HG03139 (cell line): Measurements from ENCODE around the gene TLX2.
"Not testable (repeated sequence)": the region's sequence is repeated elsewhere in the genome, so short reads cannot be mapped to it uniquely, and the experiment has no call there.

Experiments used
- ATAC-seq: cut with Tn5 transposase; IDR thresholded peaks from one replicate; pipeline ENCODE4 v1.9.1; 2021; ENCODE audit not compliant: unreplicated experiment

TLX2 gene

DNA sequence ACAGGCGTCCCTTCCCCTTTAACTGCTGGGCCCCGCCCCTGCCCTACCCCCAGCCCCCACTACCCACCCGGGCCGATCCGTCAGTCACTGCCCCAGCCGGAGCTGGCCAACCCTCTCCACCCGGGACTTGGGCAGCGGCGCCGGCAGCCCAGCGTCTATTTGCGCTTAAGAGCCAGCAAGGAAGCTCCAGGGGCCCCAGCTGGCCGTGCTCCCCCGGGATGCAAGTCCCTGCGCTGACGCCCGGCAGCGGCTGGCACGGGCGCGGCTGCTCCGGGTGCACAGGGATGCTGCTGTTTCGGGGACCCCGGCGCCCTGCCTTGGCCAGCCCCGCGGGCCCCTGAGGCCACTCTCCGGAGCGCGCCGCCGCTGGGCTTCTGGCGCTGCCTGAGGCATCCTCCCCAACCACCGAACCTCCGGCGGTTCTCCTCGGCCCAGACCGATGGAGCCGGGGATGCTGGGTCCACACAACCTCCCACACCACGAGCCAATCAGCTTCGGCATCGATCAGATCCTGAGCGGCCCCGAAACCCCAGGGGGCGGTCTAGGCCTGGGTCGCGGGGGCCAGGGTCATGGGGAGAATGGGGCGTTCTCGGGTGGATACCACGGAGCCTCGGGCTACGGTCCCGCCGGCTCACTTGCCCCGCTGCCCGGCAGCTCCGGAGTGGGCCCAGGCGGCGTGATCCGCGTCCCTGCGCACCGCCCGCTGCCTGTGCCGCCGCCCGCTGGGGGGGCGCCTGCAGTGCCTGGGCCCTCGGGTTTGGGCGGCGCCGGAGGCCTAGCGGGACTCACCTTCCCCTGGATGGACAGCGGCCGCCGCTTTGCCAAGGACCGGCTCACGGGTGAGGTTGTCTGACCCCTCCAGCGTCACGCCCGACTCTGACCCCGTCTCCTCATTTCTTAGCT, at the start of gene TLX2:
Gene TLX2, plus strand, starts transcription at position 83 of the 903 bp plus-strand sequence. Its CDS starts 357 bp downstream, at position 440.
- ATAC-seq = no peak

DNA sequence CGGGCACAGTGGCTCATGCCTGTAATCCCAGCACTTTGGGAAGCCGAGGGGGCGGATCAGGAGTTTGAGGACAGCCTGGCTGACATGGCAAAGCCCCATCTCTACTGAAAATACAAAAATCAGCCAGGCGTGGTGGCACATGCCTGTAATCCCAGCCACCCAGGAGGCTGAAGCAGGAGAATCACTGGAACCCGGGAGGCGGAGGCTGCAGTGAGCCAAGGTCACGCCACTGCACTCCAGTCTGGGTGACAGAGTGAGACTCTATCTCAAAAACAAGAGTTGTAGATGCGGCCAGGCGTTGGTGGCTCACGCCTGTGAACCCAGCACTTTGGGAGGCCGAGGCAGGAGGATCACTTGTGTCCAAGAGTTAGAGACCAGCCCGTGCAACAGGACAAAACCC, 43.5 kb upstream of the TLX2 start:
- not testable (repeated sequence) for ATAC-seq

DNA sequence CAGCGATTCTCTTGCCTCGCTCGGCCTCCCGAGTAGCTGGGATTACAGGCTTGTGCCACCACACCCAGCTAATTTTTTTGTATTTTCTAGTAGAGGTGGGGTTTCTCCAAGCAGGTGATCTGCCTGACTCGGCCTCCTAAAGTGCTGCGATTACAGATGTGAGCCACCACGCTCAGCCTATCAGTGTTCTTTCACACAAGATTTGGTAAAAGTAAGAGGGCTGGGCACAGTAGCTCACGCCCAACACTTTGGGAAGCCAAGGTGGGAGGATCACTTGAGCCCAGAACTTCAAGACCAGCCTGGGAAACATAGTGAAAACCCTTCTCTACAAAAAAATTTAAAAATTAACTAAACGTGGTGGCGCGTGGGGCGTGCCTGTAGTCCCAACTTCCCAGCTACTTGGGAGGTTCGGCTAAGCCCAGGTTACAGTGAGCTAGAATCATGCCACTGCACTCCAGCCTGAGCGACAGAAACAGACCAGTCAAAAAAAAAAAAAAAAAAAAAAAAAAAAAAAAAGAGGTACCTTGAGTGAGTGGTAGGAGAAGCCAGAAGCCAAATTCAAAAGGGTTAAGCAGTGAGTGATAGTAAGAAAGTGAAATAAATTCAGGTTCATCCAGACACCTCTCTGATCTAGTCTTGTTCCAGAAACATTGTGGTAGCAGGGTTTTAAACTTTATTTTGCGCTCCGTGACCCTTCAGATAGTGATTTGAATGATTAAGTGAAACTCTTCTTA, 42.8 kb upstream of the TLX2 start:
- ATAC-seq = no peak

DNA sequence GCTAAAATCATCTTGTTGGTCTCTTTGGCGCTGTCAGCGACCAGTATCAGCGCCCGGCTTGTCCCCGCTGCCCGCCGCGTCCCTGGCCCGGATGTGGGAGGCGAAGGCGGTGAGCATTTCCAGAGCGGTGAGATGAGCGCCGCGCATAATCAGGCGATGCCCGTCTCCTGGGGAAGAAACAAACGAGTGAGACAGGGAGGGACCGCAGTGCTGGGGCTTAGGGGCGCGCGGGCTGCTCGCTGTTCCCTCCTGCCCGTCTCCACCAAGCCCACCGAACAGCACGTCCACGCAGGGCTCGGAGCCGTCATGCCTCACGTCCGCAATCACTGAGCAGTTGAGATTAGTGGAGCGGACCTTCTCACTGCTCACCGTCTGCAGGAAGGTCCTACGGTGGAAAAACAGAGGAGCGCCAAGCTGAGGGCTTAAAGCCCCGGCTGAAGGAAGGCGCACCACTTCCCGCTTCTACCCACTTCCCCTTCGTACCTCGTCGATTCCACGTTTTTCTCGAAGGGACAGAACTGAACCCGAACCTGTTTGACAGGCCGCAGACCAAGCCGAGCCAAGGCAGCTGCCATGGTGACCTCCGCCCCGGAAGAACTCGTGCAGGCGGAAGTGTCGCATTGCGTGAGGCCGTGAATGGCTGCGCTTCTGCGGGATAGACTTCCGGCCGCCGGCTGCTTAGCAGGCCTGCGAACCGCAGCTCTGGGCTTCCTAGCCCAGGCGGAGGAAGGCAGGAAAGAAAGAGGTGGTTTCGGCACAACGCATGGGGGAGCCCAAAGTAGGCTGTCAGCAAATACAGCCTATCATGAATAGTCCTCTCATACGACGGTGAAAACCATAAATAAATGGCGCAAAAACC, 41.9 kb upstream of the TLX2 start, which contains the start of gene MRPL53:
Gene MRPL53, minus strand, starts transcription at position 595 of the 859 bp plus-strand sequence. Its CDS starts 20 bp downstream, at position 575.
- peak; percentile 86 for ATAC-seq

DNA sequence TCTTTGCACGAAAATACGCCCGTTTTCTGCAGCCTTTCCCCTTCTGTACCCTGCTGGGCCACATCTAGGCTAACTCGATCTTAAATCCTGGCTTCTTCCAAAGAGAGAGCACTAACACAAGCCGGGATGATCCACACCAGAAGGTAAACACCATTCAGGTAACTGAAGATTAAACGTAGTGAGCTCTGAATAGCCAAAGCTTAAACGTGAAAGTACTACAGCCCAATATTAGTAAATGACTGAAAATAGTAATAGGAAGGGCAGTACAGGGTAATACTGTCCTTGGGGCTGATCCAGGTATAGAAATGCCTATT, 41.3 kb upstream of the TLX2 start:
- no peak for ATAC-seq

DNA sequence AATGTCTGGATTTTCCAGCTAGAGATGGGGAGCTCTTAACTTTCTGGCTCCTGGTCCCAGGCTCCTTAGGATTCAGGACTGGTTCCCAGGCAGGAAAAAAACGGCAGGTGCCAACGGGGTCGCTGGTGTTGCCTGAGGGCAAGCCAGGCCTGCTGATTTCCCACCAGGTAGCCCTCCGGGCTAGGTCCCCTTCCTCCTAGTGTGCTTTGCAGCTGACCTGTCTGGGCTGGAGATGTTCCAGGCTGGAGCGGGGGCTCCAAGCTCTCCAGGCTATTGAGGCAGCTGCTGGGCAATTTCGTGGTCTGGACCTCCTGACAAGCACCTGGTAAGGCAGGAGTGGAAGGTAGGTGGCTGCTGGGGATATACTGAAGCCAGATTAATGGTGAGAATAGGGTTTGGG, 39.8 kb upstream of the TLX2 start:
- ATAC-seq = no peak

DNA sequence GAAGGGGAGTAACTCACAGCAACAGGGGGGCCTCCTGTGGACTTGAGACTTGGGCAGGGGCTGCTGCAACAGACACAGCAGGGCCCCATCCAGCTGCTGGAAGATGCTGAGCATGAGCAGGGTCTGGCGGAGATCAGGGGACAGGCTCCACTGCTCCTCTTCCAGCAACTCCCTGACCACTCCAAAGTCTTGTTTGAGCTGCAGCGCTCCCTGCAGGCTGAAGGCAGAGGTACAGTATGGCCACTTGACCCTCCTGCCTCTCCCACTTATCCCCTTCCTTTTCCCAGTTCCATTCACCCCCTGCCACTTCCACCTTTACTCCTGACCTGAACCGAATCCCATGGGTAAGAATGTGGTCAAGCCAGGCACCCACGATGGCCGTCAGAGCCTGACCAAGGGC, 39.4 kb upstream of the TLX2 start:
- no peak for ATAC-seq

DNA sequence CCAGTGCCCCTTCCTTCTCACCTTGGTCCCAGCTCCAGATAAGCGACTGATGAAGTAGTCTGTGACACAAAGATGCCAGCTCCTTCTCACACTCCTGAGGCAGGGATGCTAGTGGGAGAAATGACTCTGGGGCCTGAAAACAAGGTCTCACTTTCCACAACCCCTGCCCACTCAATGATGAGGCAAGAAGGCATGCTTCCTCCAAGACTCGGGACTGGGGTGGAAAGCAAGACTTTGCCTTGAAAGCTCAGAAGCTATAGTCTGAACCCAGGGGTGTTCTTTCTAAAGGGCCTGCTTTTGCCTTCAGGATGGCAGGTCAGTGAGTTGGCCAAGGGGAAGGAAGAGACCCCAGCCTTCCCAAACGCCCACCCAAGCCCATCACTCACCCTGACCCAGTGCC, 32.8 kb upstream of the TLX2 start:
- no peak for ATAC-seq

DNA sequence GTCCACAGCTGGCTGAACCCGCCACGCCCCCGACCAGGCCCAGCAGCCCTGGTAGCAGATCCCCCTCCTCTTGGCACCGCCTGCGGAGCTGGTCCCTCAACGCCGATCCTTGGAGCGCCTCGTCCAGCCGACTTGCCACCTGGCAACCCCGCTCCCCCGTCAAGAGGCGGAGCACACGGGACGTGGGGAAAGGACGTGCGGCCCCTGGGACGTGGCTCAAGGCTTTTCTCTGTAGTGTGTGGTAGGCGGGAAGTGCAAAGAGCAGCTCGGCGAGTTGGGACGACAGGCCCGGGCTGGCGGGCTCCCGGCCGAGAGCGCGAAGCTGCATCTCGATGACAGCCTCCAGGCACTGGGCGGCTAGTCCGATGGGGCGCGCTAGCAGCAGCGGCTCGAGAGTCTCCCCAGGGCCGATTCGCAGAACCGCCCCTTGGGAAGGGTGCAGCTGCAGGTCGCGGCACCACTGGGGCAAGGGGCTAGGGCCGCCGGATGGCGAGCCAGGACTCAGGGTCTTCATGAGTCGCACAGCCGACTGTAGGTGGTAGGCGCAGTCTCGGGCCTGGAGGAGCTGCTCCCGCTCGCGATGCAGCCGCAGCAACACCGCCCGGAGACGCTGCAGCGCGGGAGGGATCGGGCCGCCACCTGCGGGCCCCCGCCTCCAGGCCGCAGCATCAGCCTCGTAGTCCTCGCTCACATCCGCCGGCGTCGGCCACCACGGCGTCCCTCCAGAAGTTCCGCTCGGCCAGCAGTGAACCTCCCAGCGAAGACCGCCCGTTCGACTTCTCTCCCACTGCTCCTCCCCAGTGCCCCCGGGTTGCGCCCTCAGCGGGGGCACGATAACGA, 32.1 kb upstream of the TLX2 start:
- ATAC-seq = peak; percentile 34

DNA sequence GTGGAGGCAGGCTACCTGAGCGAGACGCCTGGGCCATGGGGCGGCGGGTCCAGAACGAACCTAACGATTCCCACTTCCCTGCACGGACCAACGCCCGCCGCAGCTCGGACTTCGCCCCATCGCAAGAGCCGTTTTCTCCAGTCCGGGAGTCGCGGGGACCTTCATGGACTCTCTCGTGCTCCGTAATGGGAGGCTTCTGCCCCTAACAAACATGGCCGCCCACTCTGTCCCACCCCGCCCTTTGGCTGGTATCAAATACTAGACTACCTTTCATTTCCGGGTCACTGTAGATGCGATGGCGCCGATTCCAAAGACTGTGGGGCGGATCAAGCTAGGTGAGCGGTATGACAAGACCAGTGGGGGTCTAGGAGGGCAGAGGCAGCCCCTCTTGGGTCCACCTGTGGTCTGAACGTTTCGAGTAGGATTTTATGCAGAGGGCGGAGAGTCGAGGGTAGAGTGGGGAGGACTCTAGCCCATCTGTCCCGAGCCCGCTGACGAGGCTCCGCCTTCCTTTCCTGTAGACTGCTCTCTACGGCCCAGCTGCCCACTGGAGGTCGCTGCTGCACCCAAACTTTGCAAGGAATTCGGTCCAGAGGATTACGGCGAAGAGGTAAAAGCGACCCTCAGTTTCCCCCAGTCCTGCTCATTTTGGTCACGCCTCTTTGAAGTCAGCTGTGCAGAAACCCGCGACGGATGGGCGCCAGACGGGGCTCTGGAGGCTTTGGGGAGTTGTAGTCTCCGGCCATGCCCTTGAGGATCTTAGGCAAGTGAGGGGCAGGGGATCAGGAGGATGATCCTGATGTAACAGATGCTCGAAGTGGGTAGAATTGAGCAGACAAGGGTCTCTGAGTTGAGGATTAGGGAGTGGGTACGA, 31.2 kb upstream of the TLX2 start, which contains the start of the genes CCDC142 and TTC31:
Gene CCDC142, minus strand, starts transcription at position 198 of the 874 bp plus-strand sequence. Its CDS starts 161 bp downstream, at position 37.
Gene TTC31, plus strand, starts transcription at position 281 of the 874 bp plus-strand sequence. Its CDS starts 15 bp downstream, at position 296.
- peak; percentile 80 for ATAC-seq

DNA sequence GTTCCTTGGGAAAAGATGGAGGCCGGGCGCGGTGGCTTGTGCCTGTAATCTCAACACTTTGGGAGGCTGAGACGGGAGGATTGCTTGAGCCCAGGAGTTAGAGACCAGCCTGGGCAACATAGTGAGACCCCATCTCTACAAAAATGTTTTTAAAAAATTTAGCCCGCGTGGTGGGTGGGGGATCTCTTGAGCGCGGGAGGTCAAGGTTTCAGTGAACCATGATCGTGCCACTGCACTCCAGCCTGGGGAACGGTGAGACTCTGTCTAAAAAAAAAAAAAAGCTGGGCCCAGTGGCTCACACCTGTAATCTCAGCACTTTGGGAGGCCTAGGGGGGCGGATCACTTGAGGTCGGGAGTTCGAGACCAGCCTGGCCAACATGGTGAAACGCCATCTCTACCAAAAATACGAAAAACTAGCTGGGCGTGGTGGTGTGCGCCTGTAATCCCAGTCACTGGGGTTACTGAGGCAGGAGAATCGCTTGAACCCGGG, 30.5 kb upstream of the TLX2 start:
- ATAC-seq = not testable (repeated sequence)

DNA sequence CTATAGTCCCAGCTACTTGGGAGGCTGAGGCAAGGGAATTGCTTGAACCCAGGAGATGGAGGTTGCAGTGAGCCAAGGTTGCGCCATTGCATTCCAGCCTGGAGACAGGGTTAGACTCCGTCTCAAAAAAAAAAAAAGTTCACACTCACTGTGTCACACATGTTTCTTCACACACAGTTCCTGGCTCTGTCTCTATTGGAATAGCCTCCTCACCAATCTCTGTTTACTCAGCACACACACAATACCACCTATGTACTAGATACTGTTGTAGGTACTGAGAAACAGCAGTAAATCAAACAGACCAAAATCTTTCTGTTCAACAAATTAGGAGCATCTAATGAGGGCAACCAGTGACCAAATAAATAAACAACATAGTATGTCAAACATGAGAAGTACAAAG, 28.1 kb upstream of the TLX2 start:
- no peak for ATAC-seq

DNA sequence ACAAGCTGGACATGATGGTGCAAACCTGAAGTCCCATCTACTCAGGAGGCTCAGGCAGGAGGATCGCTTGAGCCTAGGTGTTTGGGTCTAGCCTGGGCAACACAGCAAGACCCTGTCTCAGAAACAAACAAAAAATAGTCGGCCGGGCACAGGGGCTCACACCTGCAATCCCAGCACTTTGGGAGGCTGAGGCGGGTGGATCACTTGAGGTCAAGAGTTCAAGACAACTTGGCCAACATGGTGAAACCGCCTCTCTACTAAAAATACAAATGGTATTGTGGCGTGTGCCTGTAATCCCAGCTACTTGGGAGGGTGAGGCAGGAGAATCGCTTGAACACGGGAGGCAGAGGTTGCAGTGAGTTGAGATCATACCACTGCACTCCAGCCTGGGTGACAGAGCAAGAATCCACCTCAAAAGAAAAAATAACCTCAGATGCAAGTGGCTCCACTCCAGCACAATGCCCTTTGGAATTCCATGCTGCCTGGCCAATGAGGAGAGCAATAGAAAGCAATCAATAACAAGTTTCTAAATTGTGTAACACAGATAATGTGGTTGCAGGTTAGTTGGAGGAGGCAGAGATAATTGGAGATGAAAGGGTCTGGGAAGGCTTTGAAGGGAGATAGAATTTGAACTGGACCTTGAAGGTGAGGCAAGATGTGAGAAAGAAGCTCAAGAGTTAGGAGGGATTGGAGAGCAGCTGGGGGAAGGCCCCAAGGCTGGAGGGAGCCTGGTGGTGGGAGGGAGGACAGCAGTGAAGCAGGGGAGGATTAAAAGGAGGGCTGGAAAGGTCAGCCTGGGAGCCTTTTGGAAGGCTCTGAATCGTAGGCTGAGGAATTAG, 25.4 kb upstream of the TLX2 start:
- no peak for ATAC-seq

DNA sequence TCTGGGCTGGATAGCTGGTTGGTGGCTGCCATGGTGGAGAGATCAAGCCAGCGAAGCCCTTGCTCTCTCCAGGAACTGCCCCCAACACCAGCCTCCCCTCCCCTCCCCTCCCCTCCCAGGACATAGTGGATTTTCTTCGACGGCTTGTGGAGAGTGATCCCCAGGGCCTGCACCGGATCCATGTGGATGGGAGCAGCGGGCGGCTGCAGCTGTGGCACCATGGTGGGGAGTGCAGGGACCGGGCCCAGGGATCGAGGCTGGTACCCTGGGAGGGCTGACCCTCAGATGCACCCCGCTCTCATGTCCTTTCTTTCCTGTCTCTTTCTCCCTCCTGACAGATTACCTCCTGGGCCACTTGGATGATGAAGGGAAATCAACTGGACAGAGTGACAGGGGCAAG, 24.3 kb upstream of the TLX2 start:
- ATAC-seq = no peak

DNA sequence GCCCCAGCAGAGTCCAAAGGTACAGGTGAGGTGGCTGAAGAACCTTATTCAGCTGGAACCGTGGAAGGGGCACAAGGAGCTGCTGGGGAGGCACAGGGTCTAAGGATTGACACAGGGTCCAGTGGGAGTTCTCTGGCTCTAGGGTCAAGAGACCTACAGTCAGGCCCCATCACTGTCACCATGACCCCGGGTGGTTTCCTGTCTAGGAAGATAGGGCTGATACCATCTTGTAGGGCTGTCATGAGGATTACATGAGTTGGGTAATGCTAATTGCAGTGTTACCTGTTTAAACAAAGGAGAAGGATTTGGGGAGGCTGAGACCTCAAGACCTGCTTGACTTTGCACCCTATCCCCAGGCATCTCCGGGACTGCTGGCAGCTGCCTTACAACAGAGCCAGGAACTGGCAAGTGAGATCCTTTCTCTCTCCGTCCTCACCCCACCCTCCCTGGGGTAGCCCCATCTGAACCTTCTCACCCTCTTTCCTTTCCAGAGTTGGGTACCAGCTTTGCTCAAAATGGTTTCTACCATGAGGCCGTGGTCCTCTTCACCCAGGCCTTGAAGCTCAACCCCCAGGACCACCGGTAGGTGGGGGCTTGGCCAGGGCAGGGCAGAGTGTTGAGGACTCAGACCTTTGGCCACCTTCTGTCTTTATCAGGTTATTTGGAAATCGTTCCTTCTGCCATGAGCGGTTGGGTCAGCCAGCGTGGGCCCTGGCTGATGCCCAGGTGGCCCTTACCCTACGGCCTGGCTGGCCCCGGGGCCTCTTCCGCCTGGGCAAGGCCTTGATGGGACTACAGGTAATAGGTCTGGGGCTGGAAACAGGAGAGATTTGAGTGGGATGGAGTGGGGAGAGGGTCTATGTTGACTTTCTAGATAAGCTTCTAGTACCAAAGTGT, 22.4 kb upstream of the TLX2 start:
- no peak for ATAC-seq

DNA sequence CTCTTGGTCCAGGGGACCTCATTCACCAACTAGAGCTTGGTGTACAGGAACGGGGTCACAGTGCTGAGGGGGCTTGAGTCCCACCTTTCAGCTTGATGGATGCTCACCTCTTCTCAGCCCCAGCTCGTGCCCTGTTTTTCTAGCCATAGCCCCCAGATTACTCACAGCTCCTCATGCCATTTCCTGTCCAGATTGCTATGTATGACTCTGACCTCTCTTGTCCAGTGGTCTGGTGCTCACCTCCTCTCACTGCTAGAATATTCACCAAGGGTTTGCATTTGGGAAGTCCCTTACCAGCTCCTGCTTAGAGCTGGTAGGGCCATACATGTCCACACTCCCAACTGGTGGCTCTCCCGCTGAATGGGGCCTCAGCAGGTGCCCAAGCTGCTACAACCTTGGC, 20.7 kb upstream of the TLX2 start:
- no peak for ATAC-seq

DNA sequence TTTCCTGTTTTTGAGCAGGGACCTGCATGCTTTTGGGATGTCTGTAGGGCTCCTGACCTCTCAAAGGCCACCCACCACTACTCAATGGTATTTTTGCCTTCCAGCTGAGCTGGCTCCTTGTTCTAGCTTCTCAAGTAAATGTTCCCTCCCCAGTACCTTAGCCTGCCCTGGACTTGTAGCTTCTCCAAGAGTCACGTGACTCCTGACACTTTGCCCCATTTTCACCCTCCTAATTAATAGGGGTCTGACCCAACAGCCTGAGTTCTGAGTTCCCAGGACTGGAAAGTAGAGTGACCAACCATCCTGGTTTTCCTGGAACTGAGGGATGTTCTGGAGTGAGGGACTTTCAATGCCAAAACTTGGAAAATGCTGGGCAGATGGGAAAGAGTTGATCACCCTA, 18.8 kb upstream of the TLX2 start:
- ATAC-seq = no peak
